NCI-H748 (cell line): ENCODE results near the gene SDK1.
A peak's percentile ranks its signal among the peaks of the same experiment; 100 is the strongest.

Source experiments
- DNase-seq: peaks from one replicate; lab custom pipeline; 2025; ENCODE audit not compliant: unreplicated experiment; lab: John Stamatoyannopoulos, UW

The SDK1 gene

GRCh38 chr7:4113271-4113670 is 812.2 kb downstream of the SDK1 start:
- no peak for DNase-seq

- DNase-seq, result no peak
Measured at GRCh38 chr7:4113976-4114375, 812.9 kb downstream of the SDK1 start.

- no peak for DNase-seq
Measured at GRCh38 chr7:4115442-4115841, 814.4 kb downstream of the SDK1 start.

GRCh38 chr7:4115941-4116610 is 815.0 kb downstream of the SDK1 start:
- no peak for DNase-seq

GRCh38 chr7:4119848-4120247 is 818.8 kb downstream of the SDK1 start:
- DNase-seq, result no peak

GRCh38 chr7:4123346-4123745 is 822.3 kb downstream of the SDK1 start:
- no peak for DNase-seq

- no peak for DNase-seq
Measured at GRCh38 chr7:4123823-4124222, 822.8 kb downstream of the SDK1 start.

- no peak for DNase-seq
Measured at GRCh38 chr7:4124556-4125477, 823.8 kb downstream of the SDK1 start.

GRCh38 chr7:4127909-4128560 is 827.0 kb downstream of the SDK1 start:
- DNase-seq, result no peak

- DNase-seq, result peak; percentile 31
Measured at GRCh38 chr7:4129481-4130122, 828.5 kb downstream of the SDK1 start.

GRCh38 chr7:4131063-4131462 is 830.0 kb downstream of the SDK1 start:
- DNase-seq, result no peak

- DNase-seq, result no peak
Measured at GRCh38 chr7:4132221-4132620, 831.2 kb downstream of the SDK1 start.

- no peak for DNase-seq
Measured at GRCh38 chr7:4133491-4134044, 832.5 kb downstream of the SDK1 start.

- DNase-seq, result no peak
Measured at GRCh38 chr7:4134204-4134603, 833.2 kb downstream of the SDK1 start.

GRCh38 chr7:4134631-4135030 is 833.6 kb downstream of the SDK1 start:
- DNase-seq, result no peak

- no peak for DNase-seq
Measured at GRCh38 chr7:4135301-4135700, 834.2 kb downstream of the SDK1 start.

GRCh38 chr7:4136036-4136435 is 835.0 kb downstream of the SDK1 start:
- peak; percentile 28 for DNase-seq

- DNase-seq, result peak; percentile 45
Measured at GRCh38 chr7:4136501-4137110, 835.6 kb downstream of the SDK1 start.

- DNase-seq, result no peak
Measured at GRCh38 chr7:4137552-4137951, 836.5 kb downstream of the SDK1 start.

GRCh38 chr7:4138866-4139265 is 837.8 kb downstream of the SDK1 start:
- no peak for DNase-seq
